HEK293T (cell line): ENCODE results near the gene VRK3.

Source experiments
- ELF4 ChIP-seq: fragments of 450-650 bp; IDR thresholded peaks from 2 replicates; pipeline ENCODE4 v1.6.1; 2017; ENCODE audit warnings: antibody characterized with exemption
- FOXA1 ChIP-seq: fragments of 450-650 bp; IDR thresholded peaks from 2 replicates; pipeline ENCODE4 v1.6.1; 2016; ENCODE audit warnings: mild to moderate bottlenecking
- FOXK2 ChIP-seq: fragments of 450-650 bp; IDR thresholded peaks from 2 replicates; pipeline ENCODE4 v1.6.1; 2016; ENCODE audit warnings: mild to moderate bottlenecking
- FOXM1 ChIP-seq: fragments of 450-650 bp; IDR thresholded peaks from 2 replicates; pipeline ENCODE4 v1.6.1; 2017; ENCODE audit warnings: mild to moderate bottlenecking, borderline replicate concordance
- HDGF ChIP-seq: fragments of 450-650 bp; IDR thresholded peaks from 2 replicates; pipeline ENCODE4 v1.6.1; 2017; ENCODE audit warnings: antibody characterized with exemption, borderline replicate concordance
- PKNOX1 ChIP-seq: fragments of 450-650 bp; IDR thresholded peaks from 2 replicates; pipeline ENCODE4 v1.6.1; 2016
- SP1 ChIP-seq: fragments of 450-650 bp; IDR thresholded peaks from 2 replicates; pipeline ENCODE4 v1.6.1; 2017
- SUZ12 ChIP-seq: fragments of 450-650 bp; IDR thresholded peaks from 2 replicates; pipeline ENCODE4 v1.6.1; 2016; ENCODE audit warnings: mild to moderate bottlenecking
- TARDBP ChIP-seq: fragments of 450-650 bp; IDR thresholded peaks from 2 replicates; pipeline ENCODE4 v1.6.1; 2016

GRCh38 chr19:49952479-49952836 is 72.7 kb downstream of the VRK3 start:
- TF ChIP-seq SP1, result no peak
- TF ChIP-seq FOXK2, result no peak
- no peak for TF ChIP-seq FOXA1
- TF ChIP-seq TARDBP, result no peak
- TF ChIP-seq PKNOX1, result no peak
- TF ChIP-seq FOXM1, result no peak
- no peak for TF ChIP-seq ELF4
- no peak for TF ChIP-seq SUZ12
- TF ChIP-seq HDGF, result no peak
